ENCODE data around the gene DCAF12.

DCAF12 gene

DNA sequence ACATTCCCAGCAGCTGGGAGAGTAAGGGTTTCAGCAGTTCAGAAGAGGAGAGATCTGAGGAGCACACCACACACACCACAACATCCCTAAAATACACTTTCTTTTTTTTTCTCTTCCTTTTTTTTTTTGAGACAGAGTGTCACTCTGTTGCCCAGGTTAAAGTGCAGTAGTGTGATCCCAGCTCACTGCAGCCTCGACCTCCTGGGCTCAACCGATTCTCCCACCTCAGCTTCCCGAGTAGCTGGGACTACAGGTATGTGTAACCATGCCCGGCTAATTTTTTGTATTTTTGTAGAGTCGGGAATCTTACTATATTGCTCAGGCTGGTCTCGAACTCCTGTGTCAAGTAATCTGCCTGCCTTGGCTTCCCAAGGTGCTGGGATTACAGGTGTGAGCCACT, 42.6 kb upstream of the DCAF12 start:
- no peaks in the 10 kb centered on the region for H3K27me3 ChIP-seq (ENCODE audit: insufficient read depth, poor library complexity, severe bottlenecking)
- H3K36me3 ChIP-seq (ENCODE audit: low read depth): no peaks in the 10 kb centered on the region
- H3K9me3 ChIP-seq (ENCODE audit: severe bottlenecking): no peaks in the 10 kb centered on the region
- H3K4me1 ChIP-seq (ENCODE audit: insufficient read depth, poor library complexity, severe bottlenecking): no peaks in the 10 kb centered on the region
- TF ChIP-seq CTCF (IDR thresholded peaks at IDR 0.05; ENCODE audit: poor library complexity, severe bottlenecking): no peak
- DNase-seq (ENCODE audit: low spot score): no peak
- H3K4me3 ChIP-seq (ENCODE audit: severe bottlenecking): no peak overlapping the region
- H3K27ac ChIP-seq (ENCODE audit: poor library complexity, severe bottlenecking): no peak overlapping the region
- ATAC-seq (ENCODE audit: low read depth): no peak

GRCh38 chr9:34163434-34163833, 36.9 kb upstream of the DCAF12 start:
- H3K27me3 ChIP-seq (ENCODE audit: insufficient read depth, poor library complexity, severe bottlenecking): no peaks in the 10 kb centered on the region
- H3K36me3 ChIP-seq (ENCODE audit: low read depth): no peaks in the 10 kb centered on the region
- ATAC-seq (ENCODE audit: low read depth) (peak; percentile 69), DNase-seq (ENCODE audit: low spot score) (no peak)
- H3K4me1 ChIP-seq (ENCODE audit: insufficient read depth, poor library complexity, severe bottlenecking): peaks cover 25% of the 10 kb centered on the region
- no peaks in the 10 kb centered on the region for H3K9me3 ChIP-seq (ENCODE audit: severe bottlenecking)
- H3K4me3 ChIP-seq (ENCODE audit: severe bottlenecking): no peak overlapping the region
- peak overlapping the region; percentile 70 for H3K27ac ChIP-seq (ENCODE audit: poor library complexity, severe bottlenecking)
- no peak for TF ChIP-seq CTCF (IDR thresholded peaks at IDR 0.05; ENCODE audit: poor library complexity, severe bottlenecking)

- Histone ChIP-seq H3K4me3 (ENCODE audit: severe bottlenecking) (no peak overlapping the region), H3K9me3 (ENCODE audit: severe bottlenecking) (no peaks in the 10 kb centered on the region), H3K36me3 (ENCODE audit: low read depth) (no peaks in the 10 kb centered on the region), H3K4me1 (ENCODE audit: insufficient read depth, poor library complexity, severe bottlenecking) (peaks cover 25% of the 10 kb centered on the region), H3K27ac (ENCODE audit: poor library complexity, severe bottlenecking) (peak overlapping the region; percentile 66), H3K27me3 (ENCODE audit: insufficient read depth, poor library complexity, severe bottlenecking) (no peaks in the 10 kb centered on the region)
- TF ChIP-seq CTCF (IDR thresholded peaks at IDR 0.05; ENCODE audit: poor library complexity, severe bottlenecking): no peak
- DNase-seq (ENCODE audit: low spot score) (peak; percentile 85), ATAC-seq (ENCODE audit: low read depth) (peak; percentile 91)
Measured at GRCh38 chr9:34158362-34158869, 31.9 kb upstream of the DCAF12 start.

- no peak for TF ChIP-seq CTCF (IDR thresholded peaks at IDR 0.05; ENCODE audit: poor library complexity, severe bottlenecking)
- DNase-seq (ENCODE audit: low spot score) (no peak), ATAC-seq (ENCODE audit: low read depth) (no peak)
- Histone ChIP-seq H3K4me1 (ENCODE audit: insufficient read depth, poor library complexity, severe bottlenecking) (peaks cover 20% of the 10 kb centered on the region), H3K4me3 (ENCODE audit: severe bottlenecking) (no peak overlapping the region), H3K36me3 (ENCODE audit: low read depth) (no peaks in the 10 kb centered on the region), H3K27me3 (ENCODE audit: insufficient read depth, poor library complexity, severe bottlenecking) (no peaks in the 10 kb centered on the region), H3K27ac (ENCODE audit: poor library complexity, severe bottlenecking) (peak overlapping the region; percentile 66), H3K9me3 (ENCODE audit: severe bottlenecking) (no peaks in the 10 kb centered on the region)
Measured at GRCh38 chr9:34157898-34158297, 31.4 kb upstream of the DCAF12 start.

GRCh38 chr9:34157318-34157717, 30.8 kb upstream of the DCAF12 start:
- TF ChIP-seq CTCF (IDR thresholded peaks at IDR 0.05; ENCODE audit: poor library complexity, severe bottlenecking): no peak
- Histone ChIP-seq H3K9me3 (ENCODE audit: severe bottlenecking) (no peaks in the 10 kb centered on the region), H3K4me1 (ENCODE audit: insufficient read depth, poor library complexity, severe bottlenecking) (peaks cover 15% of the 10 kb centered on the region), H3K36me3 (ENCODE audit: low read depth) (no peaks in the 10 kb centered on the region), H3K27me3 (ENCODE audit: insufficient read depth, poor library complexity, severe bottlenecking) (no peaks in the 10 kb centered on the region), H3K4me3 (ENCODE audit: severe bottlenecking) (no peak overlapping the region), H3K27ac (ENCODE audit: poor library complexity, severe bottlenecking) (peak overlapping the region; percentile 66)
- ATAC-seq (ENCODE audit: low read depth) (no peak), DNase-seq (ENCODE audit: low spot score) (no peak)

Measured in RWPE2 (cell line).